HepG2 (cell line): ENCODE measurements around the gene FAM13B.

Experiments
- EP300 ChIP-seq, 3 experiments: sonication (generic) in 1 of 3; formaldehyde crosslinking in 1 of 3; IDR thresholded peaks; 2 replicates each; pipeline versions ENCODE4 v1.5.1 to v1.6.1; 2011 to 2020; ENCODE audit warnings: low read depth in 2 of 3, low read length in 2 of 3, borderline replicate concordance in 1 of 3, improper control_type of control experiment in 1 of 3, mild to moderate bottlenecking in 1 of 3, missing genetic modification reagents in 1 of 3, moderate library complexity in 1 of 3
- FOXM1 ChIP-seq: sonication (generic); formaldehyde crosslinking; IDR thresholded peaks from 2 replicates; pipeline ENCODE4 v1.5.0; 2020; ENCODE audit warnings: missing genetic modification reagents
- MEF2D ChIP-seq: sonication (generic); formaldehyde crosslinking; IDR thresholded peaks from 2 replicates; pipeline ENCODE4 v1.5.1; 2020; ENCODE audit warnings: mild to moderate bottlenecking, missing genetic modification reagents
- MXI1 ChIP-seq: IDR thresholded peaks from 3 replicates; pipeline ENCODE4 v1.6.1; 2012; ENCODE audit warnings: low read depth, low read length, inconsistent platforms, borderline replicate concordance
- NCOA1 ChIP-seq: sonication (generic); formaldehyde crosslinking; IDR thresholded peaks from 2 replicates; pipeline ENCODE4 v1.9.0; 2021; ENCODE audit warnings: missing genetic modification reagents
- SP2 ChIP-seq: sonication (generic); formaldehyde crosslinking; IDR thresholded peaks from 2 replicates; pipeline ENCODE4 v1.5.1; 2020; ENCODE audit warnings: mild to moderate bottlenecking, missing genetic modification reagents
- ZNF207 ChIP-seq: fragments of 450-650 bp; IDR thresholded peaks from 2 replicates; pipeline ENCODE4 v1.6.1; 2016; ENCODE audit warnings: antibody characterized with exemption, borderline replicate concordance
- ZNF766 ChIP-seq: sonication (generic); formaldehyde crosslinking; IDR thresholded peaks from 2 replicates; pipeline ENCODE4 v1.5.0; 2020; ENCODE audit warnings: missing genetic modification reagents, borderline replicate concordance
- ZNF780A ChIP-seq: sonication (generic); formaldehyde crosslinking; IDR thresholded peaks from 2 replicates; pipeline ENCODE4 v1.8.0; 2022; ENCODE audit warnings: mild to moderate bottlenecking, missing genetic modification reagents, moderate library complexity
- TF ChIP-seq, protein P1 (sequence below): sonication (generic); formaldehyde crosslinking; IDR thresholded peaks from 2 replicates; pipeline ENCODE4 v1.5.0; 2020; ENCODE audit warnings: mild to moderate bottlenecking, missing genetic modification reagents, moderate library complexity
- TF ChIP-seq, protein P2 (sequence below), 2 experiments: sonication (generic) in 1 of 2; formaldehyde crosslinking in 1 of 2; IDR thresholded peaks; 2 replicates each; pipeline versions ENCODE4 v1.5.1 to v1.6.1; 2011 to 2020; ENCODE audit warnings: borderline replicate concordance in 1 of 2, low read depth in 1 of 2, low read length in 1 of 2, mild to moderate bottlenecking in 1 of 2, missing genetic modification reagents in 1 of 2, moderate library complexity in 1 of 2
- TF ChIP-seq, protein P3 (sequence below): sonication (generic); formaldehyde crosslinking; IDR thresholded peaks from 2 replicates; pipeline ENCODE4 v1.8.1; 2023; ENCODE audit warnings: mild to moderate bottlenecking, moderate library complexity, missing genetic modification reagents

DNA sequence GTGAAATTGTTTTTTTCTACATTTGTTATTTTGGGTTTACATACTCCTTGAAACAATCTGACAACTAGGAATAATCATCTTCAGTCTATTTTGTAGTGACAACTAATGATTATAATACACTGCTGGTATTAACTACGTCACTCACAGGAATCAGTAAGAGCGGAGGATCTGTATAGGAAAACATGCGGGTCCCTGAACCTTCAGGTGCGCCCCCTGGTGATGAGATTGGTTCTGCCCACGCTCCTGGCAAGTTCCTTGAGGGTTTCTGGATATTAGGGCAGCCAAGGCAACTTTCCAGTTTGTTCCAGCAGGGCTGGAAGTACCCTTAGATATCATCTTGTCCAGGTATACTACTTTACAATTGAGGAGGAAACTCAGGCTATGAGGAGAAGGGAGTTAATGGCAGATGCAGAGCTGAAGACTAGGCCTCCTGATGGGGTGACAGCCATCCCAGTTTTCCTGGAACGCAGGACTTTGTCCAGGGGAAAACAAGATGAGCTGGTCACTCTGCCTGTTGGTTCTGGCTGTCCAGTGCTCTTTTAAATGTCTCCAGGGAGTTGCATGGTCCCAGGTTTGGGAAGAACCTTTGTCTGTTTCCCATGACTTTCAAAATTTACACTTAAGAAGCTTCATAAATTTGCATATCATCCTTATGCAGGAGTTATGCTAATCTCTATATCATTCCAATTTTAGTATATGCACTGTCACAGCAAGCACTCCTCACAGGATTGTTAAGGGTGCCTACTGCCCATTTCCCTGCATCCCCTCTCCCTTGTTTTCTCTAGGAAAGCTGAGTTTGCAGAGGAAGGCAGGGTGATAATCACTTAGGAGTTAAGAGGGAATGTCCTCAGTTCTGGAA, 36.1 kb upstream of the FAM13B start:
- TF ChIP-seq SP2 (CRISPR knock-in tag) (no peak), EP300 (IDR thresholded peaks at IDR 0.05; ENCODE audit: low read depth in 2 of 2, low read length in 2 of 2) (no peak), EP300 (CRISPR knock-in tag; IDR thresholded peaks at IDR 0.05; ENCODE audit: borderline replicate concordance) (no peak), NCOA1 (CRISPR knock-in tag) (no peak), MXI1 (no peak), ZNF766 (CRISPR knock-in tag) (no peak), FOXM1 (CRISPR knock-in tag) (no peak), MEF2D (CRISPR knock-in tag) (no peak), ZNF780A (no peak), ZNF207 (no peak)
- TF ChIP-seq, protein P1, sequence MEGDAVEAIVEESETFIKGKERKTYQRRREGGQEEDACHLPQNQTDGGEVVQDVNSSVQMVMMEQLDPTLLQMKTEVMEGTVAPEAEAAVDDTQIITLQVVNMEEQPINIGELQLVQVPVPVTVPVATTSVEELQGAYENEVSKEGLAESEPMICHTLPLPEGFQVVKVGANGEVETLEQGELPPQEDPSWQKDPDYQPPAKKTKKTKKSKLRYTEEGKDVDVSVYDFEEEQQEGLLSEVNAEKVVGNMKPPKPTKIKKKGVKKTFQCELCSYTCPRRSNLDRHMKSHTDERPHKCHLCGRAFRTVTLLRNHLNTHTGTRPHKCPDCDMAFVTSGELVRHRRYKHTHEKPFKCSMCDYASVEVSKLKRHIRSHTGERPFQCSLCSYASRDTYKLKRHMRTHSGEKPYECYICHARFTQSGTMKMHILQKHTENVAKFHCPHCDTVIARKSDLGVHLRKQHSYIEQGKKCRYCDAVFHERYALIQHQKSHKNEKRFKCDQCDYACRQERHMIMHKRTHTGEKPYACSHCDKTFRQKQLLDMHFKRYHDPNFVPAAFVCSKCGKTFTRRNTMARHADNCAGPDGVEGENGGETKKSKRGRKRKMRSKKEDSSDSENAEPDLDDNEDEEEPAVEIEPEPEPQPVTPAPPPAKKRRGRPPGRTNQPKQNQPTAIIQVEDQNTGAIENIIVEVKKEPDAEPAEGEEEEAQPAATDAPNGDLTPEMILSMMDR (CRISPR knock-in tag) = peak; percentile 83
- TF ChIP-seq, protein P2, sequence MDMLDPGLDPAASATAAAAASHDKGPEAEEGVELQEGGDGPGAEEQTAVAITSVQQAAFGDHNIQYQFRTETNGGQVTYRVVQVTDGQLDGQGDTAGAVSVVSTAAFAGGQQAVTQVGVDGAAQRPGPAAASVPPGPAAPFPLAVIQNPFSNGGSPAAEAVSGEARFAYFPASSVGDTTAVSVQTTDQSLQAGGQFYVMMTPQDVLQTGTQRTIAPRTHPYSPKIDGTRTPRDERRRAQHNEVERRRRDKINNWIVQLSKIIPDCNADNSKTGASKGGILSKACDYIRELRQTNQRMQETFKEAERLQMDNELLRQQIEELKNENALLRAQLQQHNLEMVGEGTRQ (IDR thresholded peaks at IDR 0.05; ENCODE audit: low read depth, low read length) = no peak
- TF ChIP-seq, protein P2 (CRISPR knock-in tag; IDR thresholded peaks at IDR 0.05; ENCODE audit: borderline replicate concordance) = no peak
- TF ChIP-seq, protein P3, sequence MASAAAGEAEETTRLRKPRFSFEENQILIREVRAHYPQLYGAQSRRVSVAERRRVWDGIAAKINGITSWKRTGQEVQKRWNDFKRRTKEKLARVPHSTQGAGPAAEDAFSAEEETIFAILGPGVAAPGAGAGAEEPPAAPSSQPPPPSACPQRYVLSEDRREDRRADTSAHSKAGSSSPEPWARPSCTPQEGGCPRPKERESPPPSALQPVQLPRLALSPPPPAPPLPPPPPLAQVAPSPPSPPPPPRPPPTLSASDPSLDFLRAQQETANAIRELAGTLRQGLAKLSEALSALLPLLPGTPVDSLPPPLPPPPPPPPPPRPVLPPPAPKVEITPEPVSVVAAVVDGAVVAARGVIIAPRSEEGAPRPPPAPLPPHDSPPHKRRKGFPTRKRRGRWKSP (CRISPR knock-in tag) = no peak
